SU-DHL-6 (cell line): Measurements from ENCODE around the gene SLC38A1.

Experiments used
- H2AFZ ChIP-seq: fragments of 200-600 bp; sonication (generic); 2 replicates; pipeline ENCODE4 v1.6.1; 2014; ENCODE audit warnings: low read depth, mild to moderate bottlenecking, moderate library complexity, mixed read lengths, antibody characterized with exemption, low read length; ENCODE audit not compliant: severe bottlenecking
- H3F3A ChIP-seq: fragments of 200-600 bp; shearing (Covaris generic); 2 replicates; pipeline ENCODE4 v1.6.0; 2016; ENCODE audit warnings: antibody characterized with exemption, mild to moderate bottlenecking; ENCODE audit not compliant: insufficient read depth
- H3K27ac ChIP-seq: fragments of 200-600 bp; sonication (generic); 2 replicates; pipeline ENCODE4 v1.5.1; 2016; ENCODE audit warnings: low read depth, mild to moderate bottlenecking, low read length, moderate library complexity, mixed read lengths
- H3K27me3 ChIP-seq: fragments of 200-600 bp; sonication (generic), shearing (Covaris generic); 2 replicates; pipeline ENCODE4 v1.6.0; 2014; ENCODE audit warnings: mild to moderate bottlenecking, low read length
- H3K36me3 ChIP-seq: fragments of 200-600 bp; sonication (generic); 2 replicates; pipeline ENCODE4 v1.6.1; 2014; ENCODE audit warnings: mild to moderate bottlenecking, low read length, mixed read lengths
- H3K4me2 ChIP-seq: fragments of 300-600, 200-600 bp; shearing (Covaris generic), sonication (generic); 2 replicates; pipeline ENCODE4 v1.6.0; 2014; ENCODE audit warnings: low read length, low read depth, mild to moderate bottlenecking; ENCODE audit not compliant: poor library complexity, severe bottlenecking
- H3K4me3 ChIP-seq: fragments of 200-600 bp; sonication (generic); 2 replicates; pipeline ENCODE4 v1.5.1; 2014; ENCODE audit warnings: antibody characterized with exemption, low read length, mild to moderate bottlenecking, mixed read lengths; ENCODE audit not compliant: insufficient read depth, poor library complexity, severe bottlenecking
- H3K79me2 ChIP-seq: fragments of 200-600 bp; sonication (generic); 2 replicates; pipeline ENCODE4 v1.6.1; 2014; ENCODE audit warnings: mild to moderate bottlenecking, low read length, moderate library complexity; ENCODE audit not compliant: insufficient read depth
- H3K9ac ChIP-seq: fragments of 200-600 bp; sonication (generic); 2 replicates; pipeline ENCODE4 v1.7.0; 2014; ENCODE audit warnings: mild to moderate bottlenecking, low read length
- H3K9me2 ChIP-seq: fragments of 200-600 bp; sonication (generic); replicated peaks from 2 replicates; pipeline ENCODE4 v1.6.1; 2014; ENCODE audit warnings: low read length; ENCODE audit not compliant: insufficient read depth
- H3K9me3 ChIP-seq: fragments of 200-600 bp; sonication (generic); 2 replicates; pipeline ENCODE4 v1.6.1; 2014; ENCODE audit warnings: low read length, mixed read lengths; ENCODE audit not compliant: insufficient read depth
- H4K20me1 ChIP-seq: fragments of 200-600 bp; sonication (generic); 2 replicates; pipeline ENCODE4 v1.6.1; 2014; ENCODE audit warnings: low read depth, mild to moderate bottlenecking, antibody characterized with exemption, low read length, moderate library complexity, mixed read lengths
- EZH2phosphoT487 ChIP-seq: fragments of 200-600 bp; sonication (generic), shearing (Covaris generic); conservative IDR thresholded peaks from 2 replicates; pipeline ENCODE4 v1.6.1; 2018; ENCODE audit warnings: mild to moderate bottlenecking, antibody characterized with exemption, low read length, moderate library complexity, mixed read lengths
- TF ChIP-seq, protein P1 (sequence below): fragments of 200-600 bp; sonication (generic); IDR thresholded peaks from one replicate; pipeline ENCODE4 v1.5.1; 2017; ENCODE audit warnings: antibody characterized with exemption, mild to moderate bottlenecking, low read length, moderate library complexity; ENCODE audit not compliant: insufficient read depth, poor library complexity, severe bottlenecking

Gene SLC38A1

DNA sequence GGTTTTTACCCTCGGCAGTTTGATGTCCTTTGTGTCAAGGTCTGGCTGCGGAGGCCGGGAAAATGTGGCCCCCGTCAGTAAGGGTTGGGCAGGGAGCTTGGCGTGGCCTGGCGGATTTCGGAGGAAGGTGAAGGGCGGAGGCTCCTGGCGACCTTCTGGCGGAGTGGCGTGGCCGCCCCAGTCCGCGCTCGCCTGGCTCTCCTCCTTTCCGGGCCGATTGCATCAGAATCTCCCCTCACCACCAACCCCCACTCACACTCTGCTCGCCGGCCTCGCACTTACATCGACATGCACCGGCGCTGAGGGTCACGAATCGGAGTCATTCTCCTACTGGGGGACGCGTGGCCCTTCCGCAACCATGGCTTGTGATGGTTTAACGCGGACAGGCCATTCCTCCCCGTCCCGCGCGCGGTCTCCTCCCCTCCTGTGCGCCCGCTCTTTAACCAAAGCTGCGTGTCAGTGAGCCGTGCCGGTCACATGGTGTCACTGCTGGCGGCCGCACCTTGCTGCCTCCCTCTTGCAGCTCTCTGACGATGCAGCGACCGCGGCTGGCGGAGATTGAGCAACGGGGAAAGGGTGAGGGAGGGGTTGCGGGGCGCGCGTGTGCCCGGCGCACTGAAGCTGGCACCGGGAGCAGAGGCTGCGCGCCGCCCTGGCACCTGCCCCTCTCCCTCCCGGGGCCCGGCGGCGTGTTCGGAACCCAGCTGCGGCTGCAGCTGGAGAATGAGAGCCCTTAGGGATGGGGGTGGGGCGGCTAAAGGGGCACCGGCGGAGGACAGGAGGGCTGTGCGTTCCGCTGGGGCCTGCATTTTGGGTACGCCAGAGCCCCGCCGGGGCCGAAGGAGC is at the start of gene SLC38A1:
SLC38A1 (minus strand) TSS at position 461 of the 846 bp plus-strand sequence. CDS start 29,243 bp downstream, outside the sequence.
- peaks cover 48% of the 10 kb centered on the region for H3K79me2 ChIP-seq

DNA sequence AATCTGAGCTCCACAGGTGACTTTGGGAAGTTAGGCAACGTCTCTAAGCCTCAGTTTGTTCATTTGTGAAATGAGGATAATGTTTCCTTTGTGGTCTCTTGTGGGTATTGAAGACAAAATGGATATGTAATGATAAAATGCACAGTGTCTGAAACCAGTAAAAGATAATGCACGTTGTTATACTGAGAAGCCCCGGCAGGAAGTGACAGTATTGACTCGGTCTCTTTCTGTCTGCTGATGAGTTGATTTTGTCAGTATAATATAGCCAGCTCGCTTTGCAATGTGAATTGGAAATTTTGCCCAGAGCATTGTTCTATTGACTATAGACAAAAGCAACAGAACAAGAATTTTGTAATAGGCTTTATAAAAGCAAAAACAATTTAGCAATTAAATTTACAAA is 49.2 kb upstream of the SLC38A1 start:
- Histone ChIP-seq H3K4me2 (no peak overlapping the region), H3K9ac (no peak overlapping the region), H2AFZ (no peak overlapping the region), H3K4me3 (no peak overlapping the region), H4K20me1 (no peaks in the 10 kb centered on the region), H3K9me2 (no peaks in the 10 kb centered on the region), H3K27me3 (no peaks in the 10 kb centered on the region), H3K9me3 (no peaks in the 10 kb centered on the region), H3F3A (no peaks in the 10 kb centered on the region), H3K36me3 (no peaks in the 10 kb centered on the region), H3K27ac (no peak overlapping the region), H3K79me2 (no peaks in the 10 kb centered on the region)
- TF ChIP-seq EZH2phosphoT487, result no peak
- TF ChIP-seq, protein P1, sequence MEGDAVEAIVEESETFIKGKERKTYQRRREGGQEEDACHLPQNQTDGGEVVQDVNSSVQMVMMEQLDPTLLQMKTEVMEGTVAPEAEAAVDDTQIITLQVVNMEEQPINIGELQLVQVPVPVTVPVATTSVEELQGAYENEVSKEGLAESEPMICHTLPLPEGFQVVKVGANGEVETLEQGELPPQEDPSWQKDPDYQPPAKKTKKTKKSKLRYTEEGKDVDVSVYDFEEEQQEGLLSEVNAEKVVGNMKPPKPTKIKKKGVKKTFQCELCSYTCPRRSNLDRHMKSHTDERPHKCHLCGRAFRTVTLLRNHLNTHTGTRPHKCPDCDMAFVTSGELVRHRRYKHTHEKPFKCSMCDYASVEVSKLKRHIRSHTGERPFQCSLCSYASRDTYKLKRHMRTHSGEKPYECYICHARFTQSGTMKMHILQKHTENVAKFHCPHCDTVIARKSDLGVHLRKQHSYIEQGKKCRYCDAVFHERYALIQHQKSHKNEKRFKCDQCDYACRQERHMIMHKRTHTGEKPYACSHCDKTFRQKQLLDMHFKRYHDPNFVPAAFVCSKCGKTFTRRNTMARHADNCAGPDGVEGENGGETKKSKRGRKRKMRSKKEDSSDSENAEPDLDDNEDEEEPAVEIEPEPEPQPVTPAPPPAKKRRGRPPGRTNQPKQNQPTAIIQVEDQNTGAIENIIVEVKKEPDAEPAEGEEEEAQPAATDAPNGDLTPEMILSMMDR, result no peak

More for the DNA sequence above, at the start of gene SLC38A1:
- peak within 1 kb of the TSS; percentile 81 for H3K27ac ChIP-seq
- peak within 1 kb of the TSS; percentile 76 for H2AFZ ChIP-seq
- TF ChIP-seq EZH2phosphoT487, result no peak
- TF ChIP-seq, protein P1, result no peak
- H4K20me1 ChIP-seq, result peaks cover 24% of the 10 kb centered on the region
- H3K9me3 ChIP-seq, result no peaks in the 10 kb centered on the region
- H3K36me3 ChIP-seq, result no peaks in the 10 kb centered on the region
- H3K4me3 ChIP-seq, result peak within 1 kb of the TSS; percentile 66
- H3K4me2 ChIP-seq, result peak within 1 kb of the TSS; percentile 95
- H3K9me2 ChIP-seq, result no peaks in the 10 kb centered on the region
- H3K9ac ChIP-seq, result peak within 1 kb of the TSS; percentile 94
- no peaks in the 10 kb centered on the region for H3K27me3 ChIP-seq
- H3F3A ChIP-seq, result peaks cover 18% of the 10 kb centered on the region

DNA sequence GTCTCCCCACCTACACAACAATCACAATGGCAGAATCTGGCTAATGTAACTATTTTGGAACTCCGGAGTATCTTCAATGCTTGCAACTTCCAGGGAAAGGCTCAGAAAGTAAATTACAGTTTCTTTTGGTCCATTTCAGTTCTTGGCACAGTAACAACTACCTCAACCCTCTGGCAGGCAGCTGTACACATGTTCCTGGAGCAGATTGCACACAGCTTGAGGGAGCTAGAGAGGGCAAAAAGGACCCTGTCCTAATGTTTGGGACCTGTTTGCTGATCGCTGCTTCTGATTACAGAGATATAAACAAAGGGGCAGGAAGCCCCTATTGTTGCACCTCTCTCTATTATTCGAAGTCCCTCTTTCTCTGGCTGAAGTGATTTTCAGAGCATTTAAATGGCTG is 35.2 kb upstream of the SLC38A1 start:
- Histone ChIP-seq H3K36me3 (no peaks in the 10 kb centered on the region), H3F3A (no peaks in the 10 kb centered on the region), H3K27me3 (no peaks in the 10 kb centered on the region), H2AFZ (no peak overlapping the region), H3K9ac (no peak overlapping the region), H4K20me1 (no peaks in the 10 kb centered on the region), H3K79me2 (no peaks in the 10 kb centered on the region), H3K9me2 (no peaks in the 10 kb centered on the region), H3K9me3 (no peaks in the 10 kb centered on the region), H3K27ac (no peak overlapping the region), H3K4me3 (no peak overlapping the region), H3K4me2 (no peak overlapping the region)
- TF ChIP-seq, protein P1, result no peak
- no peak for TF ChIP-seq EZH2phosphoT487
